Endothelial cell of umbilical vein (primary cell): ENCODE results near the gene B3GALT4.

Experiments used
- CTCF ChIP-seq, 2 donors: IDR thresholded peaks; 1 replicate in 1 of 2; 2 replicates in 1 of 2; pipeline ENCODE4 v1.5.1; 2011; ENCODE audit warnings: low read length in 2 of 2, mild to moderate bottlenecking in 2 of 2, moderate library complexity in 2 of 2, control low read depth in 1 of 2, inconsistent platforms in 1 of 2, low read depth in 1 of 2; ENCODE audit not compliant: insufficient read depth in 1 of 2; ENCODE audit errors: extremely low read depth in 1 of 2
- EZH2 ChIP-seq: IDR thresholded peaks from 2 replicates; pipeline ENCODE4 v1.6.1; 2012; ENCODE audit warnings: borderline replicate concordance, low read depth, mild to moderate bottlenecking, moderate library complexity, low read length, inconsistent platforms; ENCODE audit not compliant: severe bottlenecking
- FOS ChIP-seq: IDR thresholded peaks from 2 replicates; pipeline ENCODE4 v1.6.1; 2011; ENCODE audit warnings: mild to moderate bottlenecking, low read length, moderate library complexity, borderline replicate concordance; ENCODE audit not compliant: insufficient read depth
- GATA2 ChIP-seq: IDR thresholded peaks from 2 replicates; pipeline ENCODE4 v1.7.0; 2011; ENCODE audit warnings: low read depth, mild to moderate bottlenecking, moderate library complexity, mixed read lengths, low read length; ENCODE audit not compliant: insufficient read length, insufficient read depth
- JUN ChIP-seq: IDR thresholded peaks from 2 replicates; pipeline ENCODE4 v1.6.1; 2011; ENCODE audit warnings: borderline replicate concordance, low read depth; ENCODE audit not compliant: insufficient read length, insufficient read depth
- MAX ChIP-seq: IDR thresholded peaks from 2 replicates; pipeline ENCODE4 v1.6.1; 2011; ENCODE audit not compliant: insufficient read depth, insufficient read length
- MYC ChIP-seq: IDR thresholded peaks from one replicate; pipeline ENCODE4 v1.6.1; 2011; ENCODE audit warnings: mild to moderate bottlenecking, low read depth, low read length
- POLR2A ChIP-seq: IDR thresholded peaks from 2 replicates; pipeline ENCODE4 v1.6.1; 2012; ENCODE audit warnings: low read depth, mild to moderate bottlenecking, control low read depth, low read length
- POLR2AphosphoS5 ChIP-seq: IDR thresholded peaks from 2 replicates; pipeline ENCODE4 v1.6.1; 2012; ENCODE audit warnings: low read depth, mild to moderate bottlenecking, control low read depth, low read length, moderate library complexity; ENCODE audit not compliant: insufficient read depth

- no peak for TF ChIP-seq POLR2A
- TF ChIP-seq CTCF (IDR thresholded peaks at IDR 0.05; ENCODE audit: extremely low read depth in 1 of 2, insufficient read depth in 1 of 2, low read depth in 1 of 2, low read length in 2 of 2) = no peak
- TF ChIP-seq POLR2AphosphoS5 = no peak
- TF ChIP-seq MAX = no peak
- no peak for TF ChIP-seq EZH2
- TF ChIP-seq MYC = no peak
- TF ChIP-seq JUN = no peak
- TF ChIP-seq GATA2 = no peak
- no peak for TF ChIP-seq FOS
Measured at GRCh38 chr6:33296797-33297405, 20.0 kb downstream of the B3GALT4 start.
